T-cell (primary cell): ENCODE results near the gene PARP4. TPM values are rescaled to one million over a fixed set of nuclear protein-coding genes. Genes with fewer than 3 reads are reported as not detected.
"Not testable (repeated sequence)": the region's sequence is repeated elsewhere in the genome, so short reads cannot be mapped to it uniquely, and the experiment has no call there.

Source experiments
- ATAC-seq, 4 experiments: fragments of 200-7000 bp in 3 of 4; fragments of 150-1000 bp in 1 of 4; cut with Tn5 transposase; replicated peaks in 1 of 4; 1 replicate in 3 of 4; 2 replicates in 1 of 4; pipeline ENCODE4 v1.10.0; 2021; ENCODE audit warnings: moderate library complexity in 3 of 4, mild to moderate bottlenecking in 2 of 4, moderate number of reproducible peaks in 1 of 4
- CTCF ChIA-PET, 2 donors: fragments of 300-600 bp; sonication (Branson Sonifier 250); formaldehyde crosslinking; loops; one replicate each; lab custom pipeline; 2022; ENCODE audit warnings: antibody characterized with exemption in 2 of 2; lab: Charles Lee
- POLR2A ChIA-PET, 2 donors: fragments of 300-600 bp; sonication (Branson Sonifier 250); formaldehyde crosslinking; loops; one replicate each; lab custom pipeline; 2022; ENCODE audit warnings: antibody characterized with exemption in 2 of 2; lab: Charles Lee
- DNase-seq, 35 experiments: peaks; one replicate each; pipeline versions ENCODE4 v3.0.0 to v3.0.0-alpha.2; 2013 to 2023
- H3K27ac ChIP-seq: one replicate; pipeline ENCODE4 v1.5.1; 2013; ENCODE audit warnings: low read length
- H3K27me3 ChIP-seq, 2 experiments: replicated peaks in 1 of 2; 1 replicate in 1 of 2; 2 replicates in 1 of 2; pipeline versions ENCODE4 v1.6.1 to v1.7.0; 2013; ENCODE audit warnings: low read length in 1 of 2, mixed read lengths in 1 of 2; ENCODE audit not compliant: control insufficient read depth in 2 of 2, insufficient read depth in 2 of 2; ENCODE audit errors: extremely low read depth in 1 of 2
- H3K36me3 ChIP-seq, 2 donors: 1 replicate in 1 of 2; 2 replicates in 1 of 2; pipeline versions ENCODE4 v1.6.1 to v1.7.0; 2013; ENCODE audit warnings: low read length in 1 of 2; ENCODE audit not compliant: control insufficient read depth in 2 of 2, insufficient read depth in 1 of 2; ENCODE audit errors: extremely low read depth in 1 of 2
- H3K4me1 ChIP-seq, 2 experiments: 1 replicate in 1 of 2; 2 replicates in 1 of 2; pipeline versions ENCODE4 v1.6.1 to v1.7.0; 2013; ENCODE audit warnings: low read length in 2 of 2, mixed read lengths in 1 of 2; ENCODE audit not compliant: insufficient read depth in 2 of 2, control insufficient read depth in 1 of 2; ENCODE audit errors: extremely low read depth in 1 of 2
- H3K4me3 ChIP-seq, 2 donors: 1 replicate in 1 of 2; 2 replicates in 1 of 2; pipeline versions ENCODE4 v1.5.1 to v1.7.0; 2013; ENCODE audit warnings: mild to moderate bottlenecking in 2 of 2, low read length in 1 of 2, moderate library complexity in 1 of 2; ENCODE audit not compliant: control insufficient read depth in 1 of 2; ENCODE audit errors: extremely low read depth in 1 of 2
- H3K9me3 ChIP-seq: 2 replicates; pipeline ENCODE4 v1.7.0; 2013
- H3K27ac Mint-ChIP-seq, 2 donors: one replicate each; pipeline ENCODE4 v1.8.0; 2020 to 2021; ENCODE audit warnings: mild to moderate bottlenecking in 2 of 2, mixed read lengths in 2 of 2
- H3K27me3 Mint-ChIP-seq, 2 donors: one replicate each; pipeline ENCODE4 v1.8.0; 2021 to 2022; ENCODE audit warnings: mixed read lengths in 2 of 2
- H3K36me3 Mint-ChIP-seq: one replicate; pipeline ENCODE4 v1.8.0; 2021; ENCODE audit warnings: mixed read lengths
- H3K4me1 Mint-ChIP-seq, 3 donors: one replicate each; pipeline ENCODE4 v1.8.0; 2020 to 2022; ENCODE audit warnings: mixed read lengths in 3 of 3, mild to moderate bottlenecking in 1 of 3
- H3K4me3 Mint-ChIP-seq, 3 donors: one replicate each; pipeline ENCODE4 v1.8.0; 2020 to 2022; ENCODE audit warnings: mild to moderate bottlenecking in 3 of 3, mixed read lengths in 3 of 3, moderate library complexity in 3 of 3
- H3K9me3 Mint-ChIP-seq, 3 donors: one replicate each; pipeline ENCODE4 v1.8.0; 2020 to 2022; ENCODE audit warnings: mixed read lengths in 3 of 3
- WGBS: methylation state at CpG from one replicate; pipeline ENCODE4 v1.1.5; 2013; ENCODE audit warnings: missing lambda C conversion rate; ENCODE audit not compliant: insufficient coverage; 5-methylcytosine and 5-hydroxymethylcytosine counted together
- total RNA-seq, 35 experiments: library from RNA in 6 of 35; stranded (reverse) in 6 of 35; fragments of 120-200 nt in 1 of 35; gene quantifications; one replicate each; pipeline versions ENCODE4 v1.2.1 to v1.2.4 and lab custom pipeline; 2013 to 2026

PARP4 gene
- total RNA-seq, 5 donors from 2014 or later (not counting 1 experiment from before 2014, with no cell fraction given), result 50.3 to 77.7 (median 58.2) TPM

DNA sequence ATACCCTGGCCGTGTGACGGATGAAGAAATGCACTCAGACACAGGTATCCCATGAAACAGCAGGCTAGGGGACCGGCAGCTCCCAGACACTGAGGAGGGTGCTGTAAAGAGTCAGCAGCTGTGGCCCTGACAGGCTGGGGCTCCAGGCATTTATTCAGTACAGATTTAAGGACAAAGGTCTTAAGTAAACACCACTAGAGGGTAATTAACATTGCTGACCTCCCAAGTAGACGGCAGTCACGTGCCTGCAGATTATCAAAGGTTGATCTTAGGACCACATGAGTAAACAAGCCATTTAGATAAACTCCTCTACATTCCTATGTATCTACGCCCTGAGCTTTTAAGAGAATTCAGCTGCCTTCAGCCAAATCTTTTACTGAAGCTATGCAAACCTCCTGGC lies 92.9 kb downstream of the PARP4 start:
- H3K4me1 ChIP-seq, H3K4me3 ChIP-seq, CTCF ChIA-PET, H3K4me1 Mint-ChIP-seq, H3K9me3 Mint-ChIP-seq, H3K27me3 Mint-ChIP-seq, POLR2A ChIA-PET, H3K27ac ChIP-seq, H3K4me3 Mint-ChIP-seq, DNase-seq, H3K27me3 ChIP-seq, H3K27ac Mint-ChIP-seq, H3K9me3 ChIP-seq, ATAC-seq: not testable (repeated sequence)
- 98% methylated on average over 6 of the region's 6 CpGs for WGBS
- peaks cover 45% of the 10 kb centered on the region for H3K36me3 Mint-ChIP-seq
- H3K36me3 ChIP-seq, result peaks cover 14 to 21% of the 10 kb centered on the region in 2 donors

DNA sequence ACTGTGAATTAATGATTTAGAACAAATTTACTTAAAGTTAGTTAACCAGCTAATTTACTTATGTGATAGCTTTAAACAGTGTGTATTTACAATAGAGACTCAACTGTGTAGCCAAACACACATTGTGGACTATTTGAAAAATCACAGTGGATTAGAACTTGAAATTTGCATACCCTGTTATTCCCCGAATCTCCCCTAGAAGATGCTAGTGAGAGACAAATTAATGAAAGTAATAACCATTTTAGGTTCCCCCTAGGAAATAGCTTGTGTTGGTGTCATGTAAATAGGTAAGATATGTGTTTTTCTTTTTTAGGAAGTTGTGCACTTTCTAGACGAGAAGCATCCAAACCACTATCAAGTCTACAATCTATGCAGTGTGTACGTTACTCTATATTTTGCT lies 104.7 kb downstream of the PARP4 start:
- H3K27me3 ChIP-seq, result no peaks in the 10 kb centered on the region
- Mint-ChIP-seq H3K36me3 (no peaks in the 10 kb centered on the region), H3K4me1 (peaks cover 0 to 7% (median 3%) of the 10 kb centered on the region in 3 donors), H3K27ac (no peak overlapping the region), H3K9me3 (no peaks in the 10 kb centered on the region), H3K27me3 (peaks cover 4 to 5% of the 10 kb centered on the region in 2 donors), H3K4me3 (no peak overlapping the region)
- H3K4me1 ChIP-seq, result no peaks in the 10 kb centered on the region
- no peak for ATAC-seq
- no peaks in the 10 kb centered on the region for H3K36me3 ChIP-seq
- H3K4me3 ChIP-seq, result no peak overlapping the region
- peak in 1 of 35 experiments; percentile 2 for DNase-seq
- ChIA-PET POLR2A (no interaction called here), CTCF (no interaction called here)
- H3K9me3 ChIP-seq, result no peaks in the 10 kb centered on the region
- no CpG with 5 or more reads among the region's 3 CpGs for WGBS
- H3K27ac ChIP-seq, result no peak overlapping the region

GRCh38 chr13:24406524-24406923 lies 106.1 kb downstream of the PARP4 start:
- Histone ChIP-seq H3K9me3 (no peaks in the 10 kb centered on the region), H3K4me1 (no peaks in the 10 kb centered on the region), H3K36me3 (no peaks in the 10 kb centered on the region), H3K27ac (no peak overlapping the region), H3K27me3 (no peaks in the 10 kb centered on the region), H3K4me3 (no peak overlapping the region)
- CTCF ChIA-PET, result no interaction called here
- no peak for DNase-seq
- H3K4me1 Mint-ChIP-seq, result peaks cover 0 to 7% (median 3%) of the 10 kb centered on the region in 3 donors
- no peak overlapping the region for H3K4me3 Mint-ChIP-seq
- WGBS, result 94% methylated on average over 2 of the region's 4 CpGs
- peaks cover 4 to 5% of the 10 kb centered on the region in 2 donors for H3K27me3 Mint-ChIP-seq
- no peak for ATAC-seq
- no peak overlapping the region for H3K27ac Mint-ChIP-seq
- no peaks in the 10 kb centered on the region for H3K9me3 Mint-ChIP-seq
- POLR2A ChIA-PET, result no interaction called here
- no peaks in the 10 kb centered on the region for H3K36me3 Mint-ChIP-seq

- Mint-ChIP-seq H3K27me3 (peaks cover 0 to 1% of the 10 kb centered on the region in 2 donors), H3K4me3 (no peak overlapping the region), H3K9me3 (peaks cover 0 to 17% (median 12%) of the 10 kb centered on the region in 3 donors), H3K4me1 (no peaks in the 10 kb centered on the region), H3K36me3 (no peaks in the 10 kb centered on the region), H3K27ac (no peak overlapping the region)
- Histone ChIP-seq H3K9me3 (no peaks in the 10 kb centered on the region), H3K4me1 (no peaks in the 10 kb centered on the region), H3K4me3 (no peak overlapping the region), H3K27me3 (peaks cover 0 to 2% of the 10 kb centered on the region in 2 experiments), H3K27ac (no peak overlapping the region), H3K36me3 (no peaks in the 10 kb centered on the region)
- ChIA-PET CTCF (no interaction called here), POLR2A (no interaction called here)
- no peak for DNase-seq
- ATAC-seq, result no peak
- WGBS, result no CpG with 5 or more reads among the region's 2 CpGs
These were observed 115.8 kb downstream of the PARP4 start for GRCh38 chr13:24396821-24397220.

GRCh38 chr13:24392972-24393371 lies 119.6 kb downstream of the PARP4 start:
- H3K27me3 ChIP-seq, result peaks cover 0 to 6% of the 10 kb centered on the region in 2 experiments
- H3K27me3 Mint-ChIP-seq, result no peaks in the 10 kb centered on the region
- 65% methylated on average over 2 of the region's 4 CpGs for WGBS

DNA sequence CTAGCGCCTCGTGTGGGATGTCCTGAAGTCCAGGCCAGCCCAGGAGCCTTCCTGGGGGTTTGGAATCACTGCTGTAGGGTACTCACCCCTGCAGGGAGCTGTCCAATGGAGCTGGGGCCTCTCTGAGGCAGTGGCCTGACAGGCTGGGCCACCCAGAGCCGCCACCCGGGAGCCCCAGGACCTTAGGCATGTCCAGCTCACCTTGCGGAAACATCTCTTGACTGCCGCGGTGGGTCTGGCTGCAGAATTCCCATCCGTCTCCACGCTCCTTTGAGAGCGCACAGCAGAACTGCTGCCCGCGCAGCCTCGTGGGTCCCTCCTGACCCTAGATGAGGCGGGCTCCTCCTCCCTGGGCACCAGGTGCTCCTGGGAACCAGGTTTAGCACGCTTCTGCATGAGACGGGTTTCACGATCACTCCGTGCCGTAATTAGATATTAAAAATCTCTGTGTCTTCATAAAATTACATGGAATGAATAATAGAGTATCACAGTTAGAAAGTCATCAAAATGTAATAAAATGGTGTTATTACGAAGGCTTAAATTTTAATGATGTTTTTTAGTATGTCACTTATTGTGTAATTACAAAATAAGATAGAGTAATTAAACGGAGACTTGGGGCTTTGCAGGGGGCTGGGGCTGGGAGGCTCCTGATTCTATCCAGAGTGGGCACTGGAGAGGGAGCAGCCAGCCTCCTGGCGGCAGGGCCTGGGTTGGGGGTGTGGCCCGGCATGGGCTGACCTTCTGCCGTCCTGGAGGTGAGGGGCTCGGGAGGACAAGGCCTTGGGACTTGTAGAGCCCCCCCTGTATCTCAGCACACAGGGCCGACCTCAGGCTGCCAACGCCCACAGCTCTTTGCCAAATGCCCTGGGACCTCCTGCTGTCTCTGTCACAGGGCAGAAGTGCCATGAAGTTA lies 120.6 kb downstream of the PARP4 start:
- H3K4me1 Mint-ChIP-seq, H3K36me3 ChIP-seq, H3K27me3 Mint-ChIP-seq, ATAC-seq, H3K36me3 Mint-ChIP-seq, H3K4me1 ChIP-seq, H3K4me3 ChIP-seq, H3K4me3 Mint-ChIP-seq, CTCF ChIA-PET, POLR2A ChIA-PET, DNase-seq, H3K27ac Mint-ChIP-seq, H3K27me3 ChIP-seq, H3K9me3 ChIP-seq, H3K9me3 Mint-ChIP-seq, H3K27ac ChIP-seq: not testable (repeated sequence)
- 85% methylated on average over 11 of the region's 27 CpGs for WGBS

More at GRCh38 chr13:24392972-24393371, 119.6 kb downstream of the PARP4 start:
- no peaks in the 10 kb centered on the region for H3K9me3 ChIP-seq
- H3K27ac ChIP-seq, result no peak overlapping the region
- ATAC-seq (no peak), DNase-seq (no peak)
- ChIA-PET POLR2A (no interaction called here), CTCF (no interaction called here)
- Mint-ChIP-seq H3K4me3 (no peak overlapping the region), H3K36me3 (no peaks in the 10 kb centered on the region), H3K27ac (no peak overlapping the region), H3K4me1 (no peaks in the 10 kb centered on the region), H3K9me3 (peaks cover 0 to 17% (median 12%) of the 10 kb centered on the region in 3 donors)
- H3K36me3 ChIP-seq, result no peaks in the 10 kb centered on the region
- no peaks in the 10 kb centered on the region for H3K4me1 ChIP-seq
- no peak overlapping the region for H3K4me3 ChIP-seq
